Measurements from ENCODE around the gene VLDLR.

Gene VLDLR

GRCh38 chr9:2622461-2623287 is 1.1 kb downstream of the VLDLR start:
- peak in 1 of 2 donors; percentile 31 for DNase-seq

DNA sequence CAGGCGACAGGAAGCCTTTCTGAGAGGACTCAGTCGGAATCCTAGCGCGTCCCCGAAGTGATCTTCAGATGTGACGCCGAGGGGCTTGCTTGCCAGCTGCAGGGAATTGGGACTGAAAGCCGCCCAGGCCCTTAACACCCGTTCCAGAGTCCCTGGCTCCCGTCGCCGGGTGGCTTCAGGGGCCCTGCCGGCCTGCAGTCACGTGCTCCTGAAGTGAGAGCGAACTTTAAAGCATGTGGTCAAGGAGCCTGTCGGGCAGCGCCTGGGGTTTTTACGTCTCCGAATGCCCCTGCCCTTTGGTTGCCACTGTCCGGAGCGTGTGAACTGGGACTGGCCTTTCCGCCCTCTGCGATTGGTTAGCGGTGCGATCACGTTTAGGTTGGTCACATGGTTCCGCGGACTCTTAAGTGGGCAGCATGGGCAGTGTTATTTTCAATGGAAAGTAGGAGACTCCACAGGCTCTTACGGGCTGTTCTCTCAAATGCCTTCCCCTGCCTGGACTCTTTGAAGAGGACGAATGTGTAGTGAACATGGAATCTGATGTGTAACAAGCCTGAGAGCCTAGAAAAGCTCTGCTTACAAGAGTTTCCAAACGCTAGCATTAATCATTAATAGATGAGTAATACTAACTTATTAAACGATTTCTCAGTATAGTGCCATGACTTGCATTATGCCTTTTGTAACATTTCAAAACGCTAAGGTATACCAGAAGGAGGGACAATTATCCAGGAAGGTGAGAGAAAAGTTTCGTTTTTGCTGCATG is 1.9 kb downstream of the VLDLR start:
- no peak for DNase-seq

DNA sequence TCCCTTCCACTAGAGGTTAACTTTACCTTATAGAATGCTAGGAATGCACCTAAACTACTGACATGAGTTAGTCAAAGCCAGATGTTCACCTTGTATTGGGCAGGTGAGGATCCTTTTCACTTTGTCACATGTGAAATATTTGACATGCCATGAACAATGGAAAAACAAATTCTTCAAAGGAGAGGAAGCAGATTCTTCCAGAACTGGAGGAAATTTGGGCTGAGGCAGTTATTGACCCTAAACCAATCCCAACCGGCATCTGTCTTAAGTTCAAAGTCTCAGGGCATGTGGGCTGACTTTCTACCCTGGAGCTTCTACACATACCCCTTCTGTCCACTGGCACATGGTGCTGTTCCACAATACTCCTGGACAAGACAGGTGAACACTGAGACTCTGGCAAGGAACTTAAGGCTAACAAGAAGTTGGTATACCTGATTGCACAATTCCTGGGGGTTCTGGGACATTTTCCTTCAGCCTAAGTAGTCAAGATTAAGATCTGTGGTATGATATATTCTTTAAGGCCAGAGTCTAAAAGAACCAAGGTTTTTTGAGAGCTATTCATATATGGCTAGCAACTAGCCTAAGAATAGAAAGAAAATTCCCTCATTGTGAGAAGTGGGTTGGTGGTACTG is 2.6 kb downstream of the VLDLR start:
- no peak for DNase-seq

GRCh38 chr9:2625427-2625826 is 3.8 kb downstream of the VLDLR start:
- DNase-seq: no peak

DNA sequence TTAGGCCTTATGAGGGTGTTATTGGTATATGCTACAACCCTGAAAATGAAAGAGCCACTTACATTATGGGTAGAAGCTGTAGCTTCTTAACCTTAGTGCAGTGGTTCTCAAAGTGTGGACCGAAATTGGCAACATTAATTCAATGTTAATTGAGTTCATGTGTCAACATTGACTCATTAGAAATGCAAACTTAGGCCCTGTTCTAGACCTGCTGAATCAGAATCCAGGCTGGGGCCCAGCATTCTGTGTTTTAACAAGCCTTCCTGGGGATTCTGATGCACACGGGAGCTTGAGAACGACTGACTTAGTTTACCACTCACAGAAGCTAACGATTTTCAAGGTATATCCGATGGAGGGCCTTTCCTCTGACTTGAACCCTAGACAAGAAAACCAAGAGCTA is 7.3 kb downstream of the VLDLR start:
- DNase-seq: no peak

GRCh38 chr9:2630158-2630557 is 8.6 kb downstream of the VLDLR start:
- no peak for DNase-seq

DNA sequence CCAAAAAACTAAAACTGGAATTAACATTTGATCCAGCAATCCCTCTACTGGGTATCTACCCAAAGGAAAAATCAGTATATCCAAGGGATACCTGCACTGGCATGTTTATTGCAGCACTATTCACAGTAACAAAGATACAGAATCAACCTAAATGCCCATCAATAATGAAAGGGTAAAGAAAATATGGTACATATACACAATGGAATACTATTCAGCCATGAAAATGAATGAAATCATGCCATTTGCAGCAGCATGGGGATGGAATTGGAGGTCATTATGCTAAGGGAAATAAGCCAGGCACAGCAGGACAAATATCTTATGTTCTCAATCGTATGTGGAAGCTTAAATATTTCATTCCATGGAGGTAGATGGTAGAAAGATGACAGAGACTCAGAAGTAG is 9.7 kb downstream of the VLDLR start:
- DNase-seq: no peak

- DNase-seq: no peak
Measured at GRCh38 chr9:2634153-2634552, 12.6 kb downstream of the VLDLR start.

GRCh38 chr9:2634818-2635217 is 13.2 kb downstream of the VLDLR start:
- DNase-seq: no peak

DNA sequence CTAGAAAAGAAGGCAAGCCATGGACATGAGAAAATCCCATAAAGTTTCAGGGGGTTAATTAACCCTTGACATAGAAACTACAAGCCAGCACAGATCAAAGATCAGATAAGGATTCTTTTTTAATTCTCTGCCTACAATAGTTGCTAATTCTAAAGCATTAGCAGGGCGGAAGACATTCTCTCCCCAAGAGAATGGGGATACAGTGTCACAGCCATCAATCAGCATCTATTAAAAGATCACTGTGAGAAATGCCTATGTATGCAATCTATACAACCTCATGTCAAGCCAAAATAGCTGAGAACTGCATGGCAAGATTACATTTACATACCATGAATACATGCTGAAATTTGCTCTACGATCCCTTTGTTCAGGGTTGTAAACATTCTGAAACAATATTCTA is 14.3 kb downstream of the VLDLR start:
- DNase-seq: no peak

- DNase-seq: no peak
Measured at GRCh38 chr9:2637390-2637789, 15.8 kb downstream of the VLDLR start.

DNA sequence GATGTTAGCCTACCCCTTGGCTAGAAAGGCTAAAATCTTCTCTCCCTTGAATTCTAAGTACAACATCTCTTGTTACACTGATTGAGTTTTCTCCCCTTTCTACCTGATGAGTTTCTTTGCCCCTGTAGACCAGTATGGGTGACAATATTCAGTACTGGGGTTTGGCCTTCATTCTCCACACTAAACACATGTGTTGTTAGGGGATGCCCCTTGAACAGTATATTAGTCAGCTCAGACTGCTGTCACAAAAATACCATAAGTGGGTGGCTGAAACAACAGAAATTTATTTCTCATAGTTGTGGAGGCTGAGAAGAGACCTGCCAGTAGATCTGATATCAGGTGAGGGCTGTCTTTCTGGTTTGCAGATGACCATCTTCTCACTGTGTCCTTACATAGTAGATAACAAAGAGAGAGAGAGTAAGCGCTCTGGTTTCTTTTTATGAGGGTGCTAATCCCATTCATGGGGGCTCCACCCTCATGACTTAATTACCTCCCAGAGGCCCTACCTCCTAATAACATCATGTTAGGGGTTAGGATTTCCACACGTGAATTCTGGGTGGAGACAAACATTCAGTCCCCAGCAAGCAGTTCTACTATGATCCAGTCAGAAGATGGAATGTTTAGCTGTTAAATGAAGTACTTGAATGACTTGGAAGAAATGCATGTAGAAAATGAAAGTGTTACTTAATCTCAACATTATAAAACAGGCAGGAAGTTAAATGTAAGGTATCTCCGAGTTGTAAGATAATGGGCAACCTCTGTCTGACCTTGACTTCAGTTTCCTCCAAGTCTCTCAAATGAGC is 17.5 kb downstream of the VLDLR start:
- no peak for DNase-seq

GRCh38 chr9:2639786-2640185 is 18.2 kb downstream of the VLDLR start:
- no peak for DNase-seq

- no peak for DNase-seq
Measured at GRCh38 chr9:2640570-2640969, 19.0 kb downstream of the VLDLR start.

DNA sequence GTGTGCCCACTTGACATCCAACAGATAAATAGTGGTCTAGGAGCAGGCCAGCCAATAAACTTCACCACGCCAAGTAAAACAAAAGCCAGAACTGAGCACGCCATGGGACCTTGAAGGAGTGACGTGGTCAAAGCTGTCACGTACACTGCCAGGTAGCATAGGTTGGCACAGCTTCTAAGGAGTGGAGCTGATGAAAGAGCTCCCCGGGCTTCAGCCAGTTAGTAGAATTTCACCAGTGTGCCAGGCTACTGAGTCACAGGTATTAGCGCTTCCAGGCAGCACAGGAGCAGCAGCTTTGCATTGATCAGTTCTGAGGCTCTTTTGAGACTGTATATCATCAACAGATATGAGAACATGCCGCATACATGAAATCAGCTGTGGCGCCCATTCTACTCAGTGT is 19.4 kb downstream of the VLDLR start:
- no peak for DNase-seq

- no peak for DNase-seq
Measured at GRCh38 chr9:2642068-2642467, 20.5 kb downstream of the VLDLR start.

DNA sequence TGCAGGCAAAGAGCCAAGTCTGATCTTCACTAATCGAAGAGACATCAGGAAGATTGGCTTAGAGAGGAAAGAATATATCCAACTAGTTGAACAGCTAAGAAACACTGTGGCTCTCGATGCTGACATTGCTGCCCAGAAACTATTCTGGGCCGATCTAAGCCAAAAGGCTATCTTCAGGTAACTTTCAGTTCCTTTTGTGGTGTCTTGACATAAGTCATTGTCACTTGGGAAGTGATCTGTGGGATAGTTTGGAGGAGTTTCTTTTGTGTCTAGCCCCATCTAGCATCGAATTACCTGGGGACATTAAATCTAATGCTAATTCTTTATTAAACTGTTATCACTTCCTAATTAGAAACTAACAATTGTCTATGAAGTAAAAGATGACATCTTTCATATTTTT is 24.0 kb downstream of the VLDLR start:
- DNase-seq: no peak

- no peak for DNase-seq
Measured at GRCh38 chr9:2655411-2655901, 33.9 kb downstream of the VLDLR start.

GRCh38 chr9:2657427-2657826 is 35.8 kb downstream of the VLDLR start:
- DNase-seq: no peak

- DNase-seq: no peak
Measured at GRCh38 chr9:2662496-2662895, 40.9 kb downstream of the VLDLR start.

- no peak for DNase-seq
Measured at GRCh38 chr9:2663461-2664173, 42.0 kb downstream of the VLDLR start.
